H9 (cell line): ENCODE measurements around the gene AMMECR1. TPM values are rescaled to one million over a fixed set of nuclear protein-coding genes. Genes with fewer than 3 reads are reported as not detected.

Experiments
- DNase-seq: peaks from one replicate; pipeline ENCODE4 v3.0.0-alpha.2; 2017
- H2AFZ ChIP-seq: one replicate; pipeline ENCODE4 v1.6.1; 2013; ENCODE audit warnings: mild to moderate bottlenecking, low read length, control low read depth, moderate library complexity
- H2AK5ac ChIP-seq: 2 replicates; pipeline ENCODE4 v1.6.1; 2013; ENCODE audit warnings: low read length, control low read depth, mixed read lengths; ENCODE audit not compliant: insufficient read length
- H2BK120ac ChIP-seq: one replicate; pipeline ENCODE4 v1.6.1; 2013; ENCODE audit warnings: low read depth, mild to moderate bottlenecking, low read length, control low read depth, inconsistent platforms; ENCODE audit not compliant: poor library complexity, severe bottlenecking
- H2BK12ac ChIP-seq: 2 replicates; pipeline ENCODE4 v1.6.1; 2013; ENCODE audit warnings: low read length, control low read depth, mixed read lengths, low read depth; ENCODE audit not compliant: insufficient read length
- H2BK15ac ChIP-seq: 2 replicates; pipeline ENCODE4 v1.6.1; 2013; ENCODE audit warnings: low read depth, low read length, control low read depth
- H2BK20ac ChIP-seq: one replicate; pipeline ENCODE4 v1.6.1; 2013; ENCODE audit warnings: low read depth, mild to moderate bottlenecking, low read length, control low read depth, inconsistent platforms; ENCODE audit not compliant: poor library complexity, severe bottlenecking
- H2BK5ac ChIP-seq: 2 replicates; pipeline ENCODE4 v1.6.1; 2013; ENCODE audit warnings: low read length, control low read depth, mixed read lengths; ENCODE audit not compliant: insufficient read length
- H3K14ac ChIP-seq: 2 replicates; pipeline ENCODE4 v1.6.1; 2013; ENCODE audit warnings: low read length, control low read depth; ENCODE audit not compliant: insufficient read depth
- H3K18ac ChIP-seq: 2 replicates; pipeline ENCODE4 v1.6.1; 2013; ENCODE audit warnings: low read depth, mild to moderate bottlenecking, mixed read lengths, low read length, control low read depth; ENCODE audit not compliant: insufficient read length
- H3K23ac ChIP-seq: 2 replicates; pipeline ENCODE4 v1.6.1; 2013; ENCODE audit warnings: low read length, control low read depth, mixed read lengths, low read depth; ENCODE audit not compliant: insufficient read length
- H3K23me2 ChIP-seq: 2 replicates; pipeline ENCODE4 v1.6.1; 2013; ENCODE audit warnings: low read depth, mild to moderate bottlenecking, mixed read lengths, low read length, control low read depth; ENCODE audit not compliant: insufficient read length, poor library complexity, severe bottlenecking
- H3K27ac ChIP-seq: 2 replicates; pipeline ENCODE4 v1.5.1; 2013; ENCODE audit warnings: low read length, control low read depth, mixed read lengths, low read depth; ENCODE audit not compliant: insufficient read length
- H3K27me3 ChIP-seq: 2 replicates; pipeline ENCODE4 v1.6.1; 2013; ENCODE audit warnings: low read length, control low read depth, inconsistent platforms; ENCODE audit not compliant: insufficient read depth
- H3K4ac ChIP-seq: 2 replicates; pipeline ENCODE4 v1.6.1; 2013; ENCODE audit warnings: low read depth, mild to moderate bottlenecking, control low read depth, inconsistent platforms, low read length, moderate library complexity
- H3K4me1 ChIP-seq: 2 replicates; pipeline ENCODE4 v1.6.1; 2013; ENCODE audit warnings: low read length, control low read depth, inconsistent platforms; ENCODE audit not compliant: insufficient read depth
- H3K4me2 ChIP-seq: 2 replicates; pipeline ENCODE4 v1.6.1; 2013; ENCODE audit warnings: low read length, control low read depth, mixed read lengths; ENCODE audit not compliant: insufficient read length, insufficient read depth
- H3K56ac ChIP-seq: 2 replicates; pipeline ENCODE4 v1.6.1; 2013; ENCODE audit warnings: low read depth, mild to moderate bottlenecking, mixed read lengths, low read length, control low read depth; ENCODE audit not compliant: insufficient read length
- H3K79me1 ChIP-seq: 2 replicates; pipeline ENCODE4 v1.6.1; 2013; ENCODE audit warnings: low read depth, mild to moderate bottlenecking, moderate library complexity, low read length, control low read depth, inconsistent platforms; ENCODE audit not compliant: insufficient read depth, poor library complexity, severe bottlenecking
- H3K79me2 ChIP-seq: 2 replicates; pipeline ENCODE4 v1.6.1; 2013; ENCODE audit warnings: low read length, control low read depth, inconsistent platforms; ENCODE audit not compliant: insufficient read depth
- H3K9ac ChIP-seq: 2 replicates; pipeline ENCODE4 v1.6.1; 2013; ENCODE audit warnings: low read length, control low read depth, mixed read lengths; ENCODE audit not compliant: insufficient read length; ENCODE audit errors: extremely low read depth
- H3K9me3 ChIP-seq: one replicate; pipeline ENCODE4 v1.6.1; 2013; ENCODE audit warnings: low read depth, low read length, inconsistent platforms; ENCODE audit not compliant: control insufficient read depth
- H3T11ph ChIP-seq: one replicate; pipeline ENCODE4 v1.6.1; 2013; ENCODE audit warnings: mild to moderate bottlenecking, low read length, control low read depth, inconsistent platforms
- H4K20me1 ChIP-seq: one replicate; pipeline ENCODE4 v1.6.1; 2013; ENCODE audit not compliant: control insufficient read depth, insufficient read length, insufficient read depth
- H4K5ac ChIP-seq: 2 replicates; pipeline ENCODE4 v1.6.1; 2013; ENCODE audit warnings: low read depth, mild to moderate bottlenecking, mixed read lengths, low read length, control low read depth; ENCODE audit not compliant: insufficient read length
- H4K8ac ChIP-seq: replicated peaks from 2 replicates; pipeline ENCODE4 v1.6.1; 2013; ENCODE audit warnings: low read length, control low read depth, mixed read lengths, low read depth; ENCODE audit not compliant: insufficient read length
- H4K91ac ChIP-seq: 2 replicates; pipeline ENCODE4 v1.6.1; 2013; ENCODE audit warnings: low read depth, mild to moderate bottlenecking, moderate library complexity, mixed read lengths, low read length, control low read depth; ENCODE audit not compliant: insufficient read length
- H3K27ac Mint-ChIP-seq, 3 experiments: 2 replicates in 2 of 3; 3 replicates in 1 of 3; pipeline ENCODE4 v1.8.0; 2020 to 2021; ENCODE audit warnings: mixed read lengths in 3 of 3, mild to moderate bottlenecking in 1 of 3, moderate library complexity in 1 of 3
- H3K27me3 Mint-ChIP-seq: 2 replicates; pipeline ENCODE4 v1.8.0; 2021; ENCODE audit warnings: low read depth, mild to moderate bottlenecking, moderate library complexity, mixed read lengths
- H3K36me3 Mint-ChIP-seq, 3 experiments: 2 replicates in 2 of 3; 3 replicates in 1 of 3; pipeline ENCODE4 v1.8.0; 2020 to 2021; ENCODE audit warnings: low read depth in 3 of 3, mixed read lengths in 3 of 3; ENCODE audit not compliant: insufficient read depth in 1 of 3
- H3K4me1 Mint-ChIP-seq, 2 experiments: 2 replicates each; pipeline ENCODE4 v1.8.0; 2020; ENCODE audit warnings: mixed read lengths in 2 of 2
- H3K4me3 Mint-ChIP-seq, 2 experiments: 2 replicates in 1 of 2; 3 replicates in 1 of 2; pipeline ENCODE4 v1.8.0; 2020 to 2021; ENCODE audit warnings: mild to moderate bottlenecking in 2 of 2, mixed read lengths in 2 of 2, moderate library complexity in 1 of 2
- H3K9me3 Mint-ChIP-seq, 2 experiments: 2 replicates in 1 of 2; 3 replicates in 1 of 2; pipeline ENCODE4 v1.8.0; 2020; ENCODE audit warnings: mild to moderate bottlenecking in 2 of 2, mixed read lengths in 2 of 2, moderate library complexity in 1 of 2
- CTCF ChIP-seq: fragments of 200-600 bp; sonication (generic); conservative IDR thresholded peaks from 3 replicates; pipeline ENCODE4 v1.8.0; 2021; ENCODE audit warnings: antibody characterized with exemption, mild to moderate bottlenecking
- WGBS: extraction: QIAGEN DNeasy Blood & Tissue Kit; methylation state at CpG from one replicate; pipeline ENCODE4 v1.1.7; 2013; ENCODE audit warnings: missing lambda C conversion rate, low lambda C conversion rate, mixed read lengths; ENCODE audit not compliant: insufficient read length; ENCODE audit errors: extremely low coverage; 5-methylcytosine and 5-hydroxymethylcytosine counted together
- total RNA-seq: library from RNA; stranded (reverse); gene quantifications from 2 replicates; pipeline ENCODE4 v1.2.1, GENCODE V29; 2021

The AMMECR1 gene
- total RNA-seq, 1 experiment from 2014 or later = 28.5 TPM

DNA sequence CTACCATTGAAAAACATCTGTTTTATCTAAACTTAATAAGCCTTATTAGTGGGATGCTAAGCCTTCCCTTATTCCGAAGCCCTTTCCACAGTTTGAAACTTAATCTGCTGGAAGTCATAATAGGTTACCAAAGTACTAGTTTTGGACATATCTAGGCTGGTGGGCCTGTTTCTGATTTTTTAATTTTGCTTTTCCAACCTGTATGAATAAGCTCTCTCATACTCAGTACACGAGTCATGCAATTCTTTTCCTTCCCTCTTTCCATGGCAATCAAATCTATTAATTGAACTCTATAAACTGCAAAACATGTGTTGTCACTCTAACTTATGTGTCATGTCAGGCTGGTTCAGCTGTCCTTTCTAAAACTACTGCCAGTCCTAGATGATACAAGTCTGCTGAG is 91.0 kb downstream of the AMMECR1 start:
- Histone ChIP-seq H3K4me1 (peaks cover 7% of the 10 kb centered on the region), H3K79me2 (no peaks in the 10 kb centered on the region), H3K9me3 (no peaks in the 10 kb centered on the region), H3K23me2 (no peaks in the 10 kb centered on the region), H3T11ph (no peak overlapping the region), H4K91ac (no peak overlapping the region), H2BK5ac (no peak overlapping the region), H3K27me3 (no peaks in the 10 kb centered on the region; the same call in 1 of the 2 replicates), H3K4me2 (no peak overlapping the region), H3K79me1 (peaks cover 2% of the 10 kb centered on the region), H3K23ac (no peak overlapping the region), H4K5ac (no peak overlapping the region), H3K4ac (no peak overlapping the region), H3K56ac (no peak overlapping the region), H2BK15ac (no peak overlapping the region), H3K9ac (no peak overlapping the region), H2BK12ac (no peak overlapping the region), H3K27ac (no peak overlapping the region), H3K14ac (no peak overlapping the region), H2AK5ac (no peak overlapping the region), H4K20me1 (no peaks in the 10 kb centered on the region), H2BK120ac (no peak overlapping the region), H2AFZ (no peak overlapping the region), H3K18ac (no peak overlapping the region), H2BK20ac (no peak overlapping the region), H4K8ac (no peak overlapping the region)
- no peak for TF ChIP-seq CTCF
- WGBS = no CpG with 5 or more reads among the region's 2 CpGs
- Mint-ChIP-seq H3K27ac (no peak overlapping the region), H3K27me3 (no peaks in the 10 kb centered on the region; the same call in 1 of the 2 replicates), H3K36me3 (peaks cover 8 to 18% (median 8%) of the 10 kb centered on the region in 3 experiments), H3K9me3 (peaks cover 5 to 8% of the 10 kb centered on the region in 2 experiments; a peak in 3 of 5 replicates), H3K4me1 (peaks cover 24 to 33% of the 10 kb centered on the region in 2 experiments), H3K4me3 (no peak overlapping the region)
- no peak for DNase-seq
